ENCODE measurements around the gene FTSJ1.

Gene FTSJ1

GRCh38 chrX:48458711-48459110, 17.3 kb upstream of the FTSJ1 start:
- no peak overlapping the region for H3K4me3 ChIP-seq (replicated peaks; ENCODE audit: low read depth, low read length)
- DNase-seq (ENCODE audit: extremely low read depth, low read depth), result no peak
- TF ChIP-seq CTCF (IDR thresholded peaks at IDR 0.05; ENCODE audit: low read depth, low read length, missing control alignments), result no peak

GRCh38 chrX:48459483-48459882, 16.5 kb upstream of the FTSJ1 start:
- no peak for TF ChIP-seq CTCF (IDR thresholded peaks at IDR 0.05; ENCODE audit: low read depth, low read length, missing control alignments)
- H3K4me3 ChIP-seq (replicated peaks; ENCODE audit: low read depth, low read length), result no peak overlapping the region
- no peak for DNase-seq (ENCODE audit: extremely low read depth, low read depth)

GRCh38 chrX:48460031-48460430, 16.0 kb upstream of the FTSJ1 start:
- DNase-seq (ENCODE audit: extremely low read depth, low read depth), result no peak
- H3K4me3 ChIP-seq (replicated peaks; ENCODE audit: low read depth, low read length), result no peak overlapping the region
- TF ChIP-seq CTCF (IDR thresholded peaks at IDR 0.05; ENCODE audit: low read depth, low read length, missing control alignments), result no peak

GRCh38 chrX:48460606-48461005, 15.4 kb upstream of the FTSJ1 start:
- TF ChIP-seq CTCF (IDR thresholded peaks at IDR 0.05; ENCODE audit: low read depth, low read length, missing control alignments), result no peak

GRCh38 chrX:48461830-48462229, 14.2 kb upstream of the FTSJ1 start:
- DNase-seq (ENCODE audit: extremely low read depth, low read depth), result no peak
- TF ChIP-seq CTCF (IDR thresholded peaks at IDR 0.05; ENCODE audit: low read depth, low read length, missing control alignments), result no peak
- H3K4me3 ChIP-seq (replicated peaks; ENCODE audit: low read depth, low read length), result no peak overlapping the region

More at GRCh38 chrX:48460606-48461005, 15.4 kb upstream of the FTSJ1 start:
- no peak overlapping the region for H3K4me3 ChIP-seq (replicated peaks; ENCODE audit: low read depth, low read length)
- no peak for DNase-seq (ENCODE audit: extremely low read depth, low read depth)

- peak; percentile 65 for DNase-seq (ENCODE audit: extremely low read depth, low read depth)
- peak overlapping the region; percentile 11; the same call in 1 of the 2 replicates for H3K4me3 ChIP-seq (replicated peaks; ENCODE audit: low read depth, low read length)
- TF ChIP-seq CTCF (IDR thresholded peaks at IDR 0.05; ENCODE audit: low read depth, low read length, missing control alignments), result no peak
These were observed 10.6 kb upstream of the FTSJ1 start for GRCh38 chrX:48465336-48465933.

- peak overlapping the region; percentile 33 for H3K4me3 ChIP-seq (replicated peaks; ENCODE audit: low read depth, low read length)
- no peak for DNase-seq (ENCODE audit: extremely low read depth, low read depth)
- peak; percentile 25 for TF ChIP-seq CTCF (IDR thresholded peaks at IDR 0.05; ENCODE audit: low read depth, low read length, missing control alignments)
These were observed 9.3 kb upstream of the FTSJ1 start for GRCh38 chrX:48466696-48467095.
